ENCODE data around the gene LMNTD1.
"Not testable (repeated sequence)": the region's sequence is repeated elsewhere in the genome, so short reads cannot be mapped to it uniquely, and the experiment has no call there.

LMNTD1 gene

DNA sequence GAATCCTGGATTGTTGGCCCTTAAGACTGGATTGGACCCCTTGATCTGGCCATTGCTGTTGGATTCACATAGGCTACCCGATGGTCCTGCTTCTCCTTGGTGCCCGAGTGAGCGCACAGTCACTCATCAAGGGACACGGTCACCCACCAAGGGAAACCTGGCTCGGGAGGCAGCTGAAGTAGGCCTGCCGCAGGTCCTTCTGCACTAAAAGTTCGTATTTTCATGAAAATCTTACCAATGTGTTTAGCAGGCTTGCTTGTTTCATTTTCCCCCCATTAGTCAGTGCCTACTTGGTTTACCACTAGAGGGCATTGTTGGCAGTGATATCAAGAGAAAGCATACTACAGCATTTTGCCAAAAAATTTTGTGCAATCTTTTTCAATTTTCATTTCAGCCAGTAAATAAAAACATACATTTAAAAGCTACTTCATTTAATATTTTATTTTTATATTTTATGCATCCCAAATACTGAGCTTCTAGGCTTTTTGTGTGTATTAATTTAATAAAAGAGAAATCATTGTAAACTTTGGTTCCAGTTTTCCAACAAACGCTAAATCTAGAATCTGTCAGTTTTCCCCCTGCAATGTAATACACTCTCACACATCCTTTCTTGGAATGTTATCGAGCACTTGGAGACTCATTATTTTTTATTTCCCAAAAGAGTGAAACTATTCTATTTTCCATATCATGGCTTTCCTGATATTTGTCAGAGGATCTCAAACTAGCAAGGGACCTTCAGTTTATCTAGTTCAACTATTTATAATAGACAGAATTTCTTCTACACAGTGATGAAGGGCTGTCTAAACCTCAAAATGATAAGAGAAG is 116.7 kb downstream of the LMNTD1 start:
- no peak overlapping the region for H3K27ac ChIP-seq
- no peaks in the 10 kb centered on the region for H3K9me3 ChIP-seq (ENCODE audit: low read depth, low read length)
- H3K9ac ChIP-seq (ENCODE audit: insufficient read length), result peak overlapping the region; percentile 30
- no peaks in the 10 kb centered on the region for H3K36me3 ChIP-seq (ENCODE audit: insufficient read depth, low read length)
- DNase-seq (ENCODE audit: low read depth, low spot score), result peak; percentile 68
- no peak for TF ChIP-seq POLR2AphosphoS5 (IDR thresholded peaks at IDR 0.05; ENCODE audit: borderline replicate concordance, low read depth, low read length)
- no peak for TF ChIP-seq EZH2 (IDR thresholded peaks at IDR 0.05)
- TF ChIP-seq FOXP2 (optimal IDR thresholded peaks at IDR 0.05; ENCODE audit: control extremely low read depth, extremely low read length, insufficient read depth), result no peak
- peak overlapping the region; percentile 17; the same call in 1 of the 2 replicates for H3K4me3 ChIP-seq

- Histone ChIP-seq H3K4me3 (no peak overlapping the region), H3K9ac (ENCODE audit: insufficient read length) (peak overlapping the region; percentile 30), H3K36me3 (ENCODE audit: insufficient read depth, low read length) (no peaks in the 10 kb centered on the region), H3K27ac (no peak overlapping the region), H3K9me3 (ENCODE audit: low read depth, low read length) (no peaks in the 10 kb centered on the region)
- TF ChIP-seq EZH2 (IDR thresholded peaks at IDR 0.05) (no peak), POLR2AphosphoS5 (IDR thresholded peaks at IDR 0.05; ENCODE audit: borderline replicate concordance, low read depth, low read length) (no peak), FOXP2 (optimal IDR thresholded peaks at IDR 0.05; ENCODE audit: control extremely low read depth, extremely low read length, insufficient read depth) (no peak)
- no peak for DNase-seq (ENCODE audit: low read depth, low spot score)
Observed at GRCh38 chr12:25435431-25435830, 117.7 kb downstream of the LMNTD1 start.

DNA sequence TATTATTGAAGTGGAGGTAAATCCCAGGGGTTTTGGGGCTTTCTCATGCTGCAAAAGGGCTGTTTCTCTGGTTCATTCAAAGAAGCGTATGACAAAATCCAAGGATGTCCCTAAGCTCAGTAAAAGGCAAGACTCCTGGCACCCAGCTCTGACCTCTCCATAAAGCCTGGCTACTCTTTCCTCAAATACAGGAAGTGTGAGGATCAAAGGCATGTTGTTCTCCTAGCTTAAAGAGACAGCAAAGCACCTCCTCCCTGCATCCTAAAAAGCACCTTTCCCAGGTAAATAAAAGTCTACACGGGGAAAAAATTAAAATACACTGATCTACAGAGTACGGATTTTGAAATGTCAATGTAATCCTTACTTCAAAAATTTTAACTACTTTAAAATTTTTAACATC is 118.6 kb downstream of the LMNTD1 start:
- Histone ChIP-seq H3K9me3 (ENCODE audit: low read depth, low read length) (no peaks in the 10 kb centered on the region), H3K27ac (no peak overlapping the region), H3K36me3 (ENCODE audit: insufficient read depth, low read length) (no peaks in the 10 kb centered on the region), H3K4me3 (no peak overlapping the region), H3K9ac (ENCODE audit: insufficient read length) (no peak overlapping the region)
- no peak for DNase-seq (ENCODE audit: low read depth, low spot score)
- TF ChIP-seq POLR2AphosphoS5 (IDR thresholded peaks at IDR 0.05; ENCODE audit: borderline replicate concordance, low read depth, low read length) (no peak), EZH2 (IDR thresholded peaks at IDR 0.05) (no peak), FOXP2 (optimal IDR thresholded peaks at IDR 0.05; ENCODE audit: control extremely low read depth, extremely low read length, insufficient read depth) (no peak)

- Histone ChIP-seq H3K4me3 (no peak overlapping the region), H3K27ac (no peak overlapping the region), H3K9me3 (ENCODE audit: low read depth, low read length) (no peaks in the 10 kb centered on the region), H3K36me3 (ENCODE audit: insufficient read depth, low read length) (no peaks in the 10 kb centered on the region), H3K9ac (ENCODE audit: insufficient read length) (no peak overlapping the region)
- no peak for DNase-seq (ENCODE audit: low read depth, low spot score)
- TF ChIP-seq FOXP2 (optimal IDR thresholded peaks at IDR 0.05; ENCODE audit: control extremely low read depth, extremely low read length, insufficient read depth), result no peak
- TF ChIP-seq EZH2 (IDR thresholded peaks at IDR 0.05), result no peak
- TF ChIP-seq POLR2AphosphoS5 (IDR thresholded peaks at IDR 0.05; ENCODE audit: borderline replicate concordance, low read depth, low read length), result no peak
Observed at GRCh38 chr12:25433581-25434325, 119.3 kb downstream of the LMNTD1 start.

DNA sequence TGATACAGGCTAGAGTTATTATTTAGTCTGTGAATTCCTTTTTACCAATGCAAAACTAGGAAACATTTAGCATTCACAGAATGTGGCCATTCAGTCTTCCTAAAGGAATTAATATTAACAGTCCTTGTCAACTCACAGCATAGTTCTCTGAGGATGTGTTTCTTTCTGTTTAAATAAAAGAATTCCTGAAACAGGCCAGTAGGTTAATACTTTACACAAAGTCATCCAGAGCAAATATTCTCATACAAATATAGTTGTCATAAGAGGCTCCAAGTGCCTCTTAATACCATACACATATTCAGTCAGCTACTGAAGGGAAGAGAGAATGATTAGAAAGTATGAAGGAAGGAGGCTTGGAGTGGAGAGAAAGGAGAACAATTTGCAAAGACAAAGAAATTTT is 120.1 kb downstream of the LMNTD1 start:
- no peaks in the 10 kb centered on the region for H3K9me3 ChIP-seq (ENCODE audit: low read depth, low read length)
- no peak for DNase-seq (ENCODE audit: low read depth, low spot score)
- no peak overlapping the region for H3K27ac ChIP-seq
- H3K36me3 ChIP-seq (ENCODE audit: insufficient read depth, low read length), result no peaks in the 10 kb centered on the region
- H3K9ac ChIP-seq (ENCODE audit: insufficient read length), result no peak overlapping the region
- no peak overlapping the region for H3K4me3 ChIP-seq
- TF ChIP-seq EZH2 (IDR thresholded peaks at IDR 0.05), result no peak
- no peak for TF ChIP-seq POLR2AphosphoS5 (IDR thresholded peaks at IDR 0.05; ENCODE audit: borderline replicate concordance, low read depth, low read length)
- no peak for TF ChIP-seq FOXP2 (optimal IDR thresholded peaks at IDR 0.05; ENCODE audit: control extremely low read depth, extremely low read length, insufficient read depth)

- DNase-seq (ENCODE audit: low read depth, low spot score), result no peak
- Histone ChIP-seq H3K27ac (no peak overlapping the region), H3K9ac (ENCODE audit: insufficient read length) (no peak overlapping the region), H3K4me3 (no peak overlapping the region), H3K9me3 (ENCODE audit: low read depth, low read length) (no peaks in the 10 kb centered on the region), H3K36me3 (ENCODE audit: insufficient read depth, low read length) (no peaks in the 10 kb centered on the region)
- TF ChIP-seq EZH2 (IDR thresholded peaks at IDR 0.05) (no peak), FOXP2 (optimal IDR thresholded peaks at IDR 0.05; ENCODE audit: control extremely low read depth, extremely low read length, insufficient read depth) (no peak), POLR2AphosphoS5 (IDR thresholded peaks at IDR 0.05; ENCODE audit: borderline replicate concordance, low read depth, low read length) (no peak)
Observed at GRCh38 chr12:25427337-25428249, 125.5 kb downstream of the LMNTD1 start.

- not testable (repeated sequence) for H3K27ac ChIP-seq; DNase-seq (ENCODE audit: low read depth, low spot score); H3K36me3 ChIP-seq (ENCODE audit: insufficient read depth, low read length); H3K9me3 ChIP-seq (ENCODE audit: low read depth, low read length); H3K4me3 ChIP-seq; H3K9ac ChIP-seq (ENCODE audit: insufficient read length)
Observed at GRCh38 chr12:25426821-25427220, 126.3 kb downstream of the LMNTD1 start.

All from SK-N-MC (cell line).